Measurements from ENCODE around the gene XRCC2. TPM values are rescaled to one million over a fixed set of nuclear protein-coding genes. Genes with fewer than 3 reads are reported as not detected.

XRCC2 gene
- total and polyA plus RNA-seq, 12 donors = 0.12 to 4.1 (median 0.50) TPM

- intact Hi-C loops (cut with DNase I) = no loop called here
- Histone ChIP-seq H3K27ac (no peak overlapping the region), H3K36me3 (replicated peaks in 1 of 2) (no peaks in the 10 kb centered on the region), H3K27me3 (no peaks in the 10 kb centered on the region), H3K9me3 (replicated peaks in 1 of 3) (no peaks in the 10 kb centered on the region), H3K4me3 (no peak overlapping the region), H3K4me1 (replicated peaks in 1 of 2) (no peaks in the 10 kb centered on the region)
- DNase-seq = no peak
- no peak for TF ChIP-seq CTCF (IDR thresholded peaks at IDR 0.05)
- TF ChIP-seq POLR2A (IDR thresholded peaks at IDR 0.05) = no peak
- WGBS, 4 donors = 65 to 72% (median 69%) methylated on average over 12 of the region's 12 CpGs
Measured at GRCh38 chr7:152683297-152683696, 7.4 kb upstream of the XRCC2 start.

- Histone ChIP-seq H3K4me3 (no peak overlapping the region), H3K4me1 (replicated peaks in 1 of 2) (peaks cover 0 to 7% of the 10 kb centered on the region in 2 donors), H3K27me3 (no peaks in the 10 kb centered on the region), H3K27ac (no peak overlapping the region), H3K9me3 (replicated peaks in 1 of 3) (no peaks in the 10 kb centered on the region), H3K36me3 (replicated peaks in 1 of 2) (no peaks in the 10 kb centered on the region)
- intact Hi-C loops (cut with DNase I) = no loop called here
- WGBS, 4 donors = 79 to 85% (median 82%) methylated on average over 11 of the region's 11 CpGs
- no peak for DNase-seq
- TF ChIP-seq POLR2A (IDR thresholded peaks at IDR 0.05) (no peak), CTCF (IDR thresholded peaks at IDR 0.05) (no peak)
Measured at GRCh38 chr7:152677808-152678670, 2.1 kb upstream of the XRCC2 start.

- intact Hi-C loops (cut with DNase I) = no loop called here
- Histone ChIP-seq H3K4me3 (peak overlapping the region in 3 of 4 donors; percentile 1 to 64 (median 41)), H3K36me3 (replicated peaks in 1 of 2) (no peaks in the 10 kb centered on the region), H3K27me3 (no peaks in the 10 kb centered on the region), H3K4me1 (replicated peaks in 1 of 2) (peaks cover 0 to 7% of the 10 kb centered on the region in 2 donors), H3K9me3 (replicated peaks in 1 of 3) (no peaks in the 10 kb centered on the region), H3K27ac (no peak overlapping the region)
- no peak for DNase-seq
- TF ChIP-seq CTCF (IDR thresholded peaks at IDR 0.05) (no peak), POLR2A (IDR thresholded peaks at IDR 0.05) (no peak)
- WGBS, 4 donors = 13 to 20% (median 15%) methylated on average over 15 to 16 of the region's 16 CpGs
Measured at GRCh38 chr7:152674860-152675758, 832 bp downstream of the XRCC2 start.

- no peak overlapping the region for H3K4me3 ChIP-seq
- intact Hi-C loops (cut with DNase I) = no loop called here
- no peaks in the 10 kb centered on the region for H3K36me3 ChIP-seq (replicated peaks in 1 of 2)
- H3K27ac ChIP-seq = no peak overlapping the region
- no peaks in the 10 kb centered on the region for H3K9me3 ChIP-seq (replicated peaks in 1 of 3)
- DNase-seq = no peak
- H3K4me1 ChIP-seq (replicated peaks in 1 of 2) = peaks cover 0 to 7% of the 10 kb centered on the region in 2 donors
- WGBS, 4 donors = 94 to 100% (median 96%) methylated on average over 1 to 2 of the region's 2 CpGs
- H3K27me3 ChIP-seq = no peaks in the 10 kb centered on the region
- no peak for TF ChIP-seq POLR2A (IDR thresholded peaks at IDR 0.05)
- no peak for TF ChIP-seq CTCF (IDR thresholded peaks at IDR 0.05)
Measured at GRCh38 chr7:152673897-152674296, 2.0 kb downstream of the XRCC2 start.
